NCI-H524 treated with DMSO at 0.1 percent for 48 hours (cell line): ENCODE results near the gene KCNJ11.

Experiments used
- DNase-seq: peaks from one replicate; lab custom pipeline; 2025; lab: John Stamatoyannopoulos, UW

Gene KCNJ11

GRCh38 chr11:17389957-17390649, 1.6 kb upstream of the KCNJ11 start:
- DNase-seq, result no peak

DNA sequence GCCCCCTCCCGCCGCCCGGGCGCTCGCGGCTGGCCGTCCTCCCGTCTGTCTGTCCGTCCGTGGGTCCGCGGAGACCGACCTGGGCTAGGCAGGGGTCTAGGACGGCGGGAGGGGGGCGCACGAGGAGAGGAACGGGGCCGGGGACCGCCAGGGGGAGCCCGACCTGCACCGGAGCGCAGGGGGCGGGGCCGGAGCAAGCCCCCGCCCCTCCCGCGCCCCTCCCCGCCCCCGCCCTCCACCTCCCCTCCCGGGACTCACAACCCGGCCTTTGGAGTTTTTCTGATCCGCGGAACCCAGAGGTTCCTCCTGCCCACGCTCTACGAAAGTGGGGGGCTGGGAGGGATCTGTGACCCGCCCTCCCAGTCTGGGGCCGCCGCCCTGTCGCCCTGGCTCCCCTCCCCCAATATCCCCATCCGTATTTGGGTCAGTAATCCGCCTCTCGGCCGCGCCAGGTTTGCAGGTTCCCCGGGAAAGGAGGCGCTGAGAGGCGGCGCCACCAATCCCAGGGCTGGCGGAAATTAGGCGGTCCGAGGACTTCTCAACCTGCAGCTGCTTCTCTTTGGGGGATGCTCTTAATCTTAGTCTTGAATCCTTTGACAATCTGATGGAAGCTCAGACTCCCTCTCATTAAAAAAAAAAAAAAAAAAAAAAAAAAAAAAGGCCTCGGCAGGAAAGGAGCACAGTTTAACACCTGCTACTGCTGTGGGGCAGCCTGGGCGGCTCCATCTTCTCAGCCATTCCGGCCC, 925 bp upstream of the KCNJ11 start:
- peak; percentile 51 for DNase-seq

DNA sequence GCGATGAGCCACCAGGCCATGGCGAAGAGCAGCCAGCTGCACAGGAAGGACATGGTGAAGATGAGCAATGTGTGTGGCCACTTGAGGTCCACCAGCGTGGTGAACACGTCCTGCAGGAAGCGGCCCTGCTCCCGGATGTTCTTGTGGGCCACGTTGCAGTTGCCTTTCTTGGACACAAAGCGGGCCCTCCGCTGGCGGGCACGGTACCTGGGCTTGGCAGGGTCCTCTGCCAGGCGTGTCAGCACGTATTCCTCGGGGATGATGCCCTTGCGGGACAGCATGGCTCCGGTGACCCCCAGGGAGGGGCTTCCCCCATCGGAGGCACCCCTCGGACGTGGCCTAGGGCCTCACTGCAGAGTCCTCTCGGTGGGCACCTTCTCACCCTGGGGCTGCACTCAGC, 648 bp downstream of the KCNJ11 start:
- DNase-seq, result no peak

- no peak for DNase-seq
Observed at GRCh38 chr11:17387254-17387653, 1.2 kb downstream of the KCNJ11 start.

GRCh38 chr11:17386331-17387084, 2.0 kb downstream of the KCNJ11 start:
- no peak for DNase-seq

DNA sequence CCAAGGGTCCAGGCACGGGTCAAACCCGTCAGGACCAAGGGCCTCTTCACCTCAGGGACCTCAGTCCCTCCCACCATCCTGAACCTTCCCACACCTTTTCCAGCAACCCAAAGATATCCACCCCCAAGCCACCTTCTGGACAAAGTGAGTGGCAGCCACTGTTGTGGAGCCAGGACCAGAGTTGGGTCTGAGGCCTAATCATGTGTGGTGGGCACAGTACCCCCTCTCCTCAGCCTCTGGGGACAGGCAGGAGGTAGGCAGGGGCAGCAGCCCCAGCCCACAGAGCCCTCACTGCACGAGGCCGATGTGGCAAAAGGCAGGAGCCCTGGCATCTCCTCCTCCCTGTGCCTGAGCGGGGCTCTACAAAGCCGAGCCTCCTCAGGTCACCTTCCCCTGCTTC, 2.5 kb downstream of the KCNJ11 start:
- DNase-seq, result no peak

- no peak for DNase-seq
Observed at GRCh38 chr11:17385492-17385891, 3.0 kb downstream of the KCNJ11 start.

- DNase-seq, result no peak
Observed at GRCh38 chr11:17384002-17384511, 4.4 kb downstream of the KCNJ11 start.

GRCh38 chr11:17383461-17383860, 5.0 kb downstream of the KCNJ11 start:
- DNase-seq, result no peak

DNA sequence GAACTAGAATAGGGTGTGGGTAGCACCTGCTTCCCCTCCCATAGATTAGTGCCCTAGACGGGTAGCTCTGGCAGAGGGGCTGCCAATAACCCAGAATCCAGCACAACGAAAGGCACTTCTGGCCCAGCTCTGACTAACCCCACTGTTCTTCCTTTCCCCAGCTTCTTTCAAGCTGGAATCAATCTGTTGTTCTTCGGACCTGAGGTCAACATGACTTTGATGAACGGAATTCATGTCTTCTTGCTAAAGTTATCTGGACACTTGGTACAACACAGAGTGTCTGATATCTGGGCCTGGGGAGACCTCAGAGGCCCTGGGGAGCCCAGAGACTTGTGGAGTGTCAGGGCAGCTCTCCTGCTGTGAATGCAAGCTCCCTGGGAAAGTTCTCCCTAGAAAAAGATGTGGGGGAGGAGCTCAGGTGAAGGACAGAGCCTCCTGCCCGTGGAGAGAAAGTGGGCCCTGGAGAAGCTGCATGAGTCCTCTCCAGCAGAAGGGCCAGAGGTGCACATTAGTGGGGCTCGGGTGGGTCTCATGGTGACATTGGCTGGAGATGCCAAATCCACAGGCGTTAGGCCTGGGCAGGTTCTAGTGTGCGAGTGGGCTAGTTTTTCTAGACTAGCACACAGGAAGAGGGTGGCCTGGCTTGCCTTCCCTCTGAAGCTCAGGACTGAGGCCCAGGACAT, 6.3 kb downstream of the KCNJ11 start:
- DNase-seq, result no peak

DNA sequence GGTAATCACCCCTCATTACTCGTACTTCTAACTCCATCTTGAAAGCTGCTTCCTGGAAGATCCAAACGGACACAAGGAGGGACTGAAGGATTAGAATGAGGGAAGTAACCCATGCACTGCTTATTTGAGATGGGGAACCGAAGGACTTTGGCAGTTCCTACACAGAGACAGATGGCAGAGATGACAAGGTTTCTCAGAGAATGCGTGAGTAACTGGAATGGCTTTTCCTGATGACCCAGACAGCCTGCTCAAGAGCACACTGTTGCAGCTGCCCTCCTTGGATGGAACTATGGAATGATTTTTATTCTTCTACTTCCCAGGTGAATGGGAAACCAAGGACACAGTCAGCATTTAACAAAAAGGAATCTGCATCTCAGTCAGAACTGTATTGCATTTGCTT, 7.3 kb downstream of the KCNJ11 start:
- DNase-seq, result no peak

GRCh38 chr11:17379383-17380180, 8.9 kb downstream of the KCNJ11 start:
- no peak for DNase-seq

DNA sequence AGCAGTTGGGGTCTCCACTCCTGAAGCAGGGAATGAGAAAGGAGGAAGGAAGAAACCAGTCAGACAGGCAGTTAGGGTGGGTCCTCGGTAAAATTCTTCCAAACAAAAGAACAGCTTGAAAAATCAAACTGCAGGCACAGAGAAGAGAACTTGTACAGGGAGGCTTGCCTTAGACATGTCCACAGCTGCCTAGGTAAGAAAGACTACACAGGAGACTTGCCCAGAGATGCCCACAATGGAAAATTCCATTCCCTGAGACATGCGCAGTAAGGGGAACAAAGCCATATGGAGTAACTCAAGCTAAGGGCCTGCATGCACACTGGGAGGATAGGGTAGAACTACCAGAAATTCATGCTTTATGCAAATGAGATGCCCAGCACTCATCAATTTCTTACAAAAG, 9.8 kb downstream of the KCNJ11 start:
- DNase-seq, result no peak

DNA sequence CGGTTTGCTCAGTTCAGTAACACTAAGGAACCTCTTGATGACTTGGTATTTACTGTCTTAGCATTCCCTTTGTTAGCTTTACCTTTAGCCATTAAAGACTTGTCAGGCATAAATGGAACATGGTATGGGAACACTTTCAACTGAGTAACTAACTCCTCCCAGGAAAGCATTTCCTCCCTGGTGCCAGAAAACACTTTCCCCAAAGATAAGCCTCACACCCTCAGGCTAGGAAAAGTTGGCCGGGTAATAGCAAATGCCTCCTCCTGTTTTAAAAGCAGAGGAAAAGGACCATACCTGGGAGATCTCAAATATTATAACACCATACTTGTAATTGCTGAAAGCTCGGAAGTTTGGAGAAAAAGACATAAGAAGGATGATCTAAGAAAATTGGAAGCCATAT, 12.0 kb downstream of the KCNJ11 start:
- no peak for DNase-seq

- DNase-seq, result no peak
Observed at GRCh38 chr11:17375547-17375946, 12.9 kb downstream of the KCNJ11 start.

DNA sequence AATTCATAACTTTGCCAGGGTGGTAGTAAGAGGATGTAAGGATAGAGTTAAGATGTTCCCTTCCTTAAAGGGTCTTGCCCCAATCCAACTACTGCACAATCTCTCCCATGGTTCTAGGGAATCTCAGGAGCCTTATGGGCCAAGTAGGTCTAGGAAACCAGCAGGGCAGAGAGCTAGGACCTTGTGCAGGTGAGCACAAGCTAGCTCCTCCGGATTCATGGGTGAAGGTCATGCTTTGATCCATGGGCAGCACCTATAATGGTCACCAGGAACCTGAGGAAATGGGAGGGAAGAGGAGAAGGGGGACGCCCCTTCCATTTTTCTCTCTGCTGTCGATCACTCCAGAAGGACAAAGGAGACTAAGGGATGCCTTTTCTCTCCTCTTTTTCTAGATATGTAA, 16.8 kb downstream of the KCNJ11 start:
- no peak for DNase-seq

DNA sequence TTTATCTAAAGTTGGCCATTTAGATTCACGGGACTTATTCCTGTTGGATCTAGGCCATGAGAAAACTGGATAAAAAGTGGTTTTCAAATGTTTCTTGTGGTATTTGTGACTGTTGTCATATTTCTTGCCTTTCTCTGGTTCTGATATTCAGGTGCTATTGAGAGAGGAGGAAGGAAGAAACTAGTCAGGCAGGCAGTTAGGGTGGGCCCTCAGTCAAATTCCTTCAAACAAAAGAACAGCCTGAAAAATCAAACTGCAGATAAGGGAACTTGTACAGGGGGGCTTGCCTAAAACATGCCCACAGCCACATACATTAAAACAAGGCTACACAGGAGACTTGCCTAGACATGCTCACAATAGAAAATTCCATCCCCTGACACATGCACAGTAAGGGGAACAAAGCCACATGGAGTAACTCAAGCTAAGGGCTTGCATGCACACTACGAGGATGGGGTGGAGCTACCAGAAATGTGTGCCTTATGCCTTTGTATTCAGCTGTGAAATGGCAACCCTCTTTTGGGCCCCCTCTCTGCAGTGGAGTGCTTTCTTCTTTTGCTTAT, 18.7 kb downstream of the KCNJ11 start:
- DNase-seq, result no peak

- no peak for DNase-seq
Observed at GRCh38 chr11:17369094-17369493, 19.4 kb downstream of the KCNJ11 start.

DNA sequence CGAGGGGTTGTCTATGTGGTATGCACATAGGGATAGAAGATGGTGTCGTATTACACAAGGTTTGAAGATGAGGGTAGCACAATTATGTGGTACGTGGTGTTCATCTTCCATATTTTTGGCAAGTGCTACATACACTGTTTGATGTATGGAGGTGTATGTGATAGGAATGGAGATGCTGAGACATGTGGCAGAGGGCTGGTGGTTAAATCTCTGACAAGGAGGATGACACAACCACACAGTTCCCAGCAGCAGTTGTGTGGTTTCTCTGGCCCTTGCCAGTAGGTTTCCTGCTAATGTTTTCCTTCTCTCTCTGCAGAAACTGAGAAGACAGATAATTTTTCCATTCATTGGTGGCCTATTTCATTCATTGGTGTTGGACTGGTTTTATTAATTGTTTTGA, 19.9 kb downstream of the KCNJ11 start:
- DNase-seq, result no peak

DNA sequence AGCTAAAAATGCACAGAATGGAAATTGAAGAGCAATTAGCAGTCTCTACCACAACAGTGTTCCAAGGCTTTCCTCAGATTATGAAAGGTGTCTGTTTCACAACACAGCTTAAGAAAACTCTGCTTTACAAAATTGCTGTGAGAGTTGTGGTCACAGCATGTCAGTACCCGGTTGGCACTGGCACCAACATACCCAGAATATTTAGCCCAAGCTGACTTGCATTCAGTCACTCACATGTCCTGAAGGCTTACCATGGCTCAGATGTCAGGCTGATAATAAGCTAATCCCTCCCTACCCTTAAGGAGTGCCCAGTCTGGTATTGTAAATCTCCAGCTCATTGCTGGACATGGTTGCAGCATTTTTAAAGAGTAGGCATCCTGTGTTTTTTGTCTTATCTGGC, 22.0 kb downstream of the KCNJ11 start:
- DNase-seq, result no peak

DNA sequence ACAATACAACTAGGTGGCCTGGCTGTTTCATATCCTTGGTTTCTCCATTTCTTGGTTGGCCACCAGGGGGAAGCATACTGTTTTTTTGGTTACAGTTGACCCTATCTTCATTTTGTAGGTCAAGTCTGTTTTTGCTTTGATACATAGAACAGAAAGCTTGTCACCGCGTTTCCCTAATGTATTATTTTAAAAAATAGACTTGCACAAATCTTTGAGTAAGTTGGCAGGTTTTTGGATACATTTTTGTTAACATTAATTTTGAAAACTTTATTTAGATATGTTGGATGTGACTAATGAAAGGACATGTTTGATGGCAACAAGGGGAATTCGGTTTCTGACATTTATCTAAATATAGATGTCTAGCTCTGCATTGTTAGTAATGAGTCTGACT, 33.9 kb downstream of the KCNJ11 start:
- no peak for DNase-seq
